ENCODE results near the gene MCOLN1.

The MCOLN1 gene

GRCh38 chr19:7524523-7524922 lies 2.1 kb downstream of the MCOLN1 start:
- Histone ChIP-seq H3K27me3 (replicated peaks in 2 of 5; ENCODE audit: control insufficient read depth in 4 of 5, insufficient read depth in 5 of 5, low read length in 4 of 5) (no peaks in the 10 kb centered on the region), H3K9me3 (ENCODE audit: control extremely low read depth in 1 of 5, control insufficient read depth in 4 of 5, insufficient read depth in 2 of 5, low read depth in 1 of 5, low read length in 4 of 5) (no peaks in the 10 kb centered on the region), H3K4me3 (ENCODE audit: control insufficient read depth in 1 of 7, extremely low read depth in 1 of 7, insufficient read depth in 4 of 7, low read depth in 2 of 7, low read length in 6 of 7) (no peak overlapping the region), H3K36me3 (ENCODE audit: control insufficient read depth in 4 of 4, insufficient read depth in 4 of 4, low read length in 3 of 4) (peaks cover 0 to 14% (median 7%) of the 10 kb centered on the region in 4 experiments), H3K27ac (ENCODE audit: insufficient read depth in 1 of 2, low read depth in 1 of 2, low read length in 2 of 2, poor library complexity in 1 of 2, severe bottlenecking in 2 of 2) (no peak overlapping the region), H3K4me1 (ENCODE audit: control extremely low read depth in 1 of 4, control insufficient read depth in 4 of 4, insufficient read depth in 4 of 4, low read length in 3 of 4) (peaks cover 3 to 34% (median 25%) of the 10 kb centered on the region in 4 experiments)
- WGBS (ENCODE audit: insufficient coverage): 98% methylated on average over 5 of the region's 5 CpGs
- ChIA-PET POLR2A (no interaction called here), CTCF (interaction anchor here (1.4 to 1.8 kb wide), 2 partner anchors 11 to 13 kb away, joined by 3 to 4 read pairs; partner anchors contain the start of gene PNPLA6)
- no peak for DNase-seq

GRCh38 chr19:7524992-7525739 lies 2.7 kb downstream of the MCOLN1 start:
- Histone ChIP-seq H3K27ac (ENCODE audit: insufficient read depth in 1 of 2, low read depth in 1 of 2, low read length in 2 of 2, poor library complexity in 1 of 2, severe bottlenecking in 2 of 2) (no peak overlapping the region), H3K4me3 (ENCODE audit: control insufficient read depth in 1 of 7, extremely low read depth in 1 of 7, insufficient read depth in 4 of 7, low read depth in 2 of 7, low read length in 6 of 7) (no peak overlapping the region), H3K4me1 (ENCODE audit: control extremely low read depth in 1 of 4, control insufficient read depth in 4 of 4, insufficient read depth in 4 of 4, low read length in 3 of 4) (peaks cover 3 to 34% (median 25%) of the 10 kb centered on the region in 4 experiments), H3K9me3 (ENCODE audit: control extremely low read depth in 1 of 5, control insufficient read depth in 4 of 5, insufficient read depth in 2 of 5, low read depth in 1 of 5, low read length in 4 of 5) (no peaks in the 10 kb centered on the region), H3K27me3 (replicated peaks in 2 of 5; ENCODE audit: control insufficient read depth in 4 of 5, insufficient read depth in 5 of 5, low read length in 4 of 5) (no peaks in the 10 kb centered on the region), H3K36me3 (ENCODE audit: control insufficient read depth in 4 of 4, insufficient read depth in 4 of 4, low read length in 3 of 4) (peaks cover 0 to 14% (median 8%) of the 10 kb centered on the region in 4 experiments)
- 97% methylated on average over 14 of the region's 20 CpGs for WGBS (ENCODE audit: insufficient coverage)
- CTCF ChIA-PET: interaction anchor here (1.3 to 1.4 kb wide), 2 partner anchors 8 to 10 kb away, joined by 3 read pairs; partner anchors contain the start of gene PNPLA6
- DNase-seq: no peak
- POLR2A ChIA-PET: no interaction called here

- no peak for DNase-seq
- peaks cover 0 to 17% (median 9%) of the 10 kb centered on the region in 4 experiments for H3K36me3 ChIP-seq (ENCODE audit: control insufficient read depth in 4 of 4, insufficient read depth in 4 of 4, low read length in 3 of 4)
- ChIA-PET CTCF (interaction anchor here (0.7 to 1.6 kb wide), 4 partner anchors 9 to 42 kb away, joined by 3 to 6 read pairs (median 4); partner anchors contain the start of gene PNPLA6), POLR2A (no interaction called here)
- no peaks in the 10 kb centered on the region for H3K27me3 ChIP-seq (replicated peaks in 2 of 5; ENCODE audit: control insufficient read depth in 4 of 5, insufficient read depth in 5 of 5, low read length in 4 of 5)
- no peak overlapping the region for H3K4me3 ChIP-seq (ENCODE audit: control insufficient read depth in 1 of 7, extremely low read depth in 1 of 7, insufficient read depth in 4 of 7, low read depth in 2 of 7, low read length in 6 of 7)
- 96% methylated on average over 22 of the region's 31 CpGs for WGBS (ENCODE audit: insufficient coverage)
- H3K4me1 ChIP-seq (ENCODE audit: control extremely low read depth in 1 of 4, control insufficient read depth in 4 of 4, insufficient read depth in 4 of 4, low read length in 3 of 4): peaks cover 3 to 34% (median 25%) of the 10 kb centered on the region in 4 experiments
- H3K9me3 ChIP-seq (ENCODE audit: control extremely low read depth in 1 of 5, control insufficient read depth in 4 of 5, insufficient read depth in 2 of 5, low read depth in 1 of 5, low read length in 4 of 5): no peaks in the 10 kb centered on the region
- H3K27ac ChIP-seq (ENCODE audit: insufficient read depth in 1 of 2, low read depth in 1 of 2, low read length in 2 of 2, poor library complexity in 1 of 2, severe bottlenecking in 2 of 2): no peak overlapping the region
Measured at GRCh38 chr19:7526059-7526929, 3.9 kb downstream of the MCOLN1 start.

GRCh38 chr19:7527516-7528191 lies 5.2 kb downstream of the MCOLN1 start:
- Histone ChIP-seq H3K9me3 (ENCODE audit: control extremely low read depth in 1 of 5, control insufficient read depth in 4 of 5, insufficient read depth in 2 of 5, low read depth in 1 of 5, low read length in 4 of 5) (no peaks in the 10 kb centered on the region), H3K36me3 (ENCODE audit: control insufficient read depth in 4 of 4, insufficient read depth in 4 of 4, low read length in 3 of 4) (peaks cover 0 to 17% (median 11%) of the 10 kb centered on the region in 4 experiments), H3K27me3 (replicated peaks in 2 of 5; ENCODE audit: control insufficient read depth in 4 of 5, insufficient read depth in 5 of 5, low read length in 4 of 5) (no peaks in the 10 kb centered on the region), H3K27ac (ENCODE audit: insufficient read depth in 1 of 2, low read depth in 1 of 2, low read length in 2 of 2, poor library complexity in 1 of 2, severe bottlenecking in 2 of 2) (no peak overlapping the region), H3K4me1 (ENCODE audit: control extremely low read depth in 1 of 4, control insufficient read depth in 4 of 4, insufficient read depth in 4 of 4, low read length in 3 of 4) (peaks cover 3 to 26% (median 16%) of the 10 kb centered on the region in 4 experiments), H3K4me3 (ENCODE audit: control insufficient read depth in 1 of 7, extremely low read depth in 1 of 7, insufficient read depth in 4 of 7, low read depth in 2 of 7, low read length in 6 of 7) (peak overlapping the region in 2 of 7 experiments; percentile 32 to 57)
- DNase-seq: peak in 2 of 3 donors; percentile 73 to 81
- 41% methylated on average over 18 of the region's 25 CpGs for WGBS (ENCODE audit: insufficient coverage)
- ChIA-PET POLR2A (no interaction called here), CTCF (interaction anchor here (1.6 kb wide), 1 partner anchor 41 kb away, joined by 6 read pairs; no protein-coding TSS in a partner anchor)

- Histone ChIP-seq H3K4me1 (ENCODE audit: control extremely low read depth in 1 of 4, control insufficient read depth in 4 of 4, insufficient read depth in 4 of 4, low read length in 3 of 4) (peaks cover under 1 to 22% (median 12%) of the 10 kb centered on the region in 4 experiments), H3K36me3 (ENCODE audit: control insufficient read depth in 4 of 4, insufficient read depth in 4 of 4, low read length in 3 of 4) (peaks cover 0 to 17% (median 11%) of the 10 kb centered on the region in 4 experiments), H3K27me3 (replicated peaks in 2 of 5; ENCODE audit: control insufficient read depth in 4 of 5, insufficient read depth in 5 of 5, low read length in 4 of 5) (no peaks in the 10 kb centered on the region), H3K9me3 (ENCODE audit: control extremely low read depth in 1 of 5, control insufficient read depth in 4 of 5, insufficient read depth in 2 of 5, low read depth in 1 of 5, low read length in 4 of 5) (no peaks in the 10 kb centered on the region), H3K27ac (ENCODE audit: insufficient read depth in 1 of 2, low read depth in 1 of 2, low read length in 2 of 2, poor library complexity in 1 of 2, severe bottlenecking in 2 of 2) (no peak overlapping the region), H3K4me3 (ENCODE audit: control insufficient read depth in 1 of 7, extremely low read depth in 1 of 7, insufficient read depth in 4 of 7, low read depth in 2 of 7, low read length in 6 of 7) (peak overlapping the region in 2 of 7 experiments; percentile 17 to 32)
- WGBS (ENCODE audit: insufficient coverage): 99% methylated on average over 7 of the region's 7 CpGs
- ChIA-PET CTCF (no interaction called here), POLR2A (no interaction called here)
- no peak for DNase-seq
Measured at GRCh38 chr19:7528192-7528519, 5.7 kb downstream of the MCOLN1 start.

GRCh38 chr19:7528522-7529245 lies 6.3 kb downstream of the MCOLN1 start:
- Histone ChIP-seq H3K27me3 (replicated peaks in 2 of 5; ENCODE audit: control insufficient read depth in 4 of 5, insufficient read depth in 5 of 5, low read length in 4 of 5) (no peaks in the 10 kb centered on the region), H3K4me1 (ENCODE audit: control extremely low read depth in 1 of 4, control insufficient read depth in 4 of 4, insufficient read depth in 4 of 4, low read length in 3 of 4) (peaks cover 0 to 22% (median 12%) of the 10 kb centered on the region in 4 experiments), H3K36me3 (ENCODE audit: control insufficient read depth in 4 of 4, insufficient read depth in 4 of 4, low read length in 3 of 4) (peaks cover 0 to 17% (median 11%) of the 10 kb centered on the region in 4 experiments), H3K27ac (ENCODE audit: insufficient read depth in 1 of 2, low read depth in 1 of 2, low read length in 2 of 2, poor library complexity in 1 of 2, severe bottlenecking in 2 of 2) (no peak overlapping the region), H3K9me3 (ENCODE audit: control extremely low read depth in 1 of 5, control insufficient read depth in 4 of 5, insufficient read depth in 2 of 5, low read depth in 1 of 5, low read length in 4 of 5) (no peaks in the 10 kb centered on the region), H3K4me3 (ENCODE audit: control insufficient read depth in 1 of 7, extremely low read depth in 1 of 7, insufficient read depth in 4 of 7, low read depth in 2 of 7, low read length in 6 of 7) (no peak overlapping the region)
- CTCF ChIA-PET: no interaction called here
- POLR2A ChIA-PET: no interaction called here
- WGBS (ENCODE audit: insufficient coverage): 95% methylated on average over 28 of the region's 32 CpGs
- DNase-seq: no peak

Data from common myeloid progenitor, CD34-positive (primary cell).